Erythroblast (primary cell): ENCODE data around the gene MYO16.

Experiments
- GATA1 ChIP-seq: IDR thresholded peaks from 2 replicates; pipeline ENCODE4 v1.6.1; 2011; ENCODE audit warnings: low read depth, mild to moderate bottlenecking, control low read depth, low read length, moderate library complexity
- POLR2A ChIP-seq: IDR thresholded peaks from 2 replicates; pipeline ENCODE4 v1.6.1; 2011; ENCODE audit warnings: mild to moderate bottlenecking, low read length

GRCh38 chr13:108855737-108856387, 226.5 kb downstream of the MYO16 start:
- TF ChIP-seq POLR2A (no peak), GATA1 (no peak)
